ENCODE measurements around the gene TMCO4.

DNA sequence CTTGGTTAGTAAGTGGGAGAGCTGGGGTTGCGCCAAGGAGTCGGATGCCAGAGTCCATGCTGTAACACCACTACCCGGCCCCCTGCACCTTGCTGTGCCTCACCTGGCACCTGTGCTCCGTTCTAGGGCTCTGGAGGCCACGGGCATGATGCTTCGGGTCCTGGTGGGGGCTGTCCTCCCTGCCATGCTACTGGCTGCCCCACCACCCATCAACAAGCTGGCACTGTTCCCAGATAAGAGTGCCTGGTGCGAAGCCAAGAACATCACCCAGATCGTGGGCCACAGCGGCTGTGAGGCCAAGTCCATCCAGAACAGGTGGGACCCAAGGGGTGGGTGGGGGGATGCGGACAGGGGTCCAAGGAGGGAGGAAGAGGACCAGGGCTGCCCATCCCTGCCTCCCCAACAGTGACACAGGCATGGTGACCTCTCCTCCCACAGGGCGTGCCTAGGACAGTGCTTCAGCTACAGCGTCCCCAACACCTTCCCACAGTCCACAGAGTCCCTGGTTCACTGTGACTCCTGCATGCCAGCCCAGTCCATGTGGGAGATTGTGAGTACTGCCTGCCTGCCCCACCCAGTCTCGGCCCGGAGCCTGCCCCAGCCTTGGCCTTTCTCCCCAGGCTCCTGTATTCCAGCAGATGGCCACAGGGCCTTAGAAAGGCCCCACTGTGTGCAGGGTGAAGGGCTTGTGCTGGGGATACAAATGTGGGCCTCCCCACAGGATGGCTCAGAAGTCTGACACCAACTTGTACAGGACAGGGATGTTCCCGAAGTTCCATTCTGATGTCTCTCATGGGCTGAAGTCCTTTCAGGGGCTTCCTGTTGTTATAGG is 144.6 kb downstream of the TMCO4 start:
- TF ChIP-seq, protein P1, sequence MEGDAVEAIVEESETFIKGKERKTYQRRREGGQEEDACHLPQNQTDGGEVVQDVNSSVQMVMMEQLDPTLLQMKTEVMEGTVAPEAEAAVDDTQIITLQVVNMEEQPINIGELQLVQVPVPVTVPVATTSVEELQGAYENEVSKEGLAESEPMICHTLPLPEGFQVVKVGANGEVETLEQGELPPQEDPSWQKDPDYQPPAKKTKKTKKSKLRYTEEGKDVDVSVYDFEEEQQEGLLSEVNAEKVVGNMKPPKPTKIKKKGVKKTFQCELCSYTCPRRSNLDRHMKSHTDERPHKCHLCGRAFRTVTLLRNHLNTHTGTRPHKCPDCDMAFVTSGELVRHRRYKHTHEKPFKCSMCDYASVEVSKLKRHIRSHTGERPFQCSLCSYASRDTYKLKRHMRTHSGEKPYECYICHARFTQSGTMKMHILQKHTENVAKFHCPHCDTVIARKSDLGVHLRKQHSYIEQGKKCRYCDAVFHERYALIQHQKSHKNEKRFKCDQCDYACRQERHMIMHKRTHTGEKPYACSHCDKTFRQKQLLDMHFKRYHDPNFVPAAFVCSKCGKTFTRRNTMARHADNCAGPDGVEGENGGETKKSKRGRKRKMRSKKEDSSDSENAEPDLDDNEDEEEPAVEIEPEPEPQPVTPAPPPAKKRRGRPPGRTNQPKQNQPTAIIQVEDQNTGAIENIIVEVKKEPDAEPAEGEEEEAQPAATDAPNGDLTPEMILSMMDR (IDR thresholded peaks at IDR 0.05), result no peak
- TF ChIP-seq POLR2A (IDR thresholded peaks at IDR 0.05), result no peak
